Activated CD8-positive, alpha-beta T cell treated with anti-CD3 and anti-CD28 coated beads for 36 hours (primary cell): ENCODE data around the gene RPS6KB1. TPM values are rescaled to one million over a fixed set of nuclear protein-coding genes. Genes with fewer than 3 reads are reported as not detected.
"Not testable (repeated sequence)": the region's sequence is repeated elsewhere in the genome, so short reads cannot be mapped to it uniquely, and the experiment has no call there.

Source experiments
- ATAC-seq: fragments of 200-7000 bp; cut with Tn5 transposase; one replicate; pipeline ENCODE4 v1.10.0; 2021; ENCODE audit warnings: mild to moderate bottlenecking, moderate library complexity
- CTCF ChIA-PET: fragments of 350-600 bp; sonication (Branson Sonifier 250); formaldehyde crosslinking; loops from one replicate; lab custom pipeline; 2021; ENCODE audit warnings: antibody characterized with exemption; lab: Charles Lee
- POLR2A ChIA-PET: fragments of 350-600 bp; sonication (Branson Sonifier 250); formaldehyde crosslinking; loops from one replicate; lab custom pipeline; 2021; ENCODE audit warnings: antibody characterized with exemption; lab: Charles Lee
- DNase-seq: peaks from one replicate; pipeline ENCODE4 v3.0.0-alpha.2; 2020
- H3K27ac Mint-ChIP-seq: one replicate; pipeline ENCODE4 v1.8.0; 2021; ENCODE audit warnings: mild to moderate bottlenecking, mixed read lengths
- H3K27me3 Mint-ChIP-seq: one replicate; pipeline ENCODE4 v1.8.0; 2021; ENCODE audit warnings: mixed read lengths
- H3K36me3 Mint-ChIP-seq: one replicate; pipeline ENCODE4 v1.8.0; 2021; ENCODE audit warnings: low read depth, mixed read lengths
- H3K4me1 Mint-ChIP-seq: one replicate; pipeline ENCODE4 v1.8.0; 2021; ENCODE audit warnings: low read depth, mixed read lengths
- H3K4me3 Mint-ChIP-seq: one replicate; pipeline ENCODE4 v1.8.0; 2021; ENCODE audit warnings: mild to moderate bottlenecking, moderate library complexity, mixed read lengths
- H3K9me3 Mint-ChIP-seq: one replicate; pipeline ENCODE4 v1.8.0; 2021; ENCODE audit warnings: mixed read lengths
- intact Hi-C: fragments of 100-400 bp; cut with micrococcal nuclease; formaldehyde crosslinking; loops from one replicate; pipeline ENCODE4 v1.10.0; 2022
- total RNA-seq, 2 experiments: library from RNA; stranded (reverse); gene quantifications; one replicate each; pipeline ENCODE4 v1.2.3, GENCODE V29; 2021
- TF ChIP-seq, protein P1 (sequence below): fragments of 200-600 bp; IDR thresholded peaks from one replicate; pipeline ENCODE4 v1.8.0; 2022; ENCODE audit warnings: antibody characterized with exemption, mild to moderate bottlenecking

The RPS6KB1 gene
- total RNA-seq, 2 experiments from 2014 or later, result 39.9 to 44.2 TPM

DNA sequence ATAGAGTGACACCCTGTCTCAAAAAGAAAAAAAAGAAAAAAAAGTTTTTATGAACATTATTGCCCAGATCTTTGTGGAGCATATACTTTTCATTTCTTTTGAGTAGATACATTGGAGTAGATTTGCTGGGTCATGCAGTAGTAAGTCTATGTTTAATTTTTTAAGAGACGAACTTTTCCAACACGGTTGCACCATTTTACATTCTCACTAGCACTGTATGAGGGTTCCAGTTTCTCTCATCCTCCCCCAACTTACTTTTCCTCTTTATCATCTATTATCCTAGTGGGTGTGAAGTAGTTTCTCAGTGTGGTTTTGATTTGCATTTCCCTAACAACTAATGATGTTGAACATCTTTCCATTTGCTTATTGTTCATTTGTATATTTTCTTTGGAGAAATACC, 10.5 kb downstream of the RPS6KB1 start:
- H3K9me3 Mint-ChIP-seq, result no peaks in the 10 kb centered on the region
- ATAC-seq (no peak), DNase-seq (no peak)
- ChIA-PET CTCF (interaction anchor here (4.2 kb wide), 1 partner anchor 11 kb away, joined by 15 read pairs; no protein-coding TSS in a partner anchor), POLR2A (interaction anchor here (3.0 kb wide), 1 partner anchor 10 kb away, joined by 10 read pairs; the partner anchor contains the start of gene RPS6KB1)
- H3K4me3 Mint-ChIP-seq, result no peak overlapping the region
- intact Hi-C loops, result no loop called here
- H3K27me3 Mint-ChIP-seq, result no peaks in the 10 kb centered on the region
- H3K27ac Mint-ChIP-seq, result peak overlapping the region; percentile 18
- peaks cover 30% of the 10 kb centered on the region for H3K4me1 Mint-ChIP-seq
- TF ChIP-seq, protein P1, sequence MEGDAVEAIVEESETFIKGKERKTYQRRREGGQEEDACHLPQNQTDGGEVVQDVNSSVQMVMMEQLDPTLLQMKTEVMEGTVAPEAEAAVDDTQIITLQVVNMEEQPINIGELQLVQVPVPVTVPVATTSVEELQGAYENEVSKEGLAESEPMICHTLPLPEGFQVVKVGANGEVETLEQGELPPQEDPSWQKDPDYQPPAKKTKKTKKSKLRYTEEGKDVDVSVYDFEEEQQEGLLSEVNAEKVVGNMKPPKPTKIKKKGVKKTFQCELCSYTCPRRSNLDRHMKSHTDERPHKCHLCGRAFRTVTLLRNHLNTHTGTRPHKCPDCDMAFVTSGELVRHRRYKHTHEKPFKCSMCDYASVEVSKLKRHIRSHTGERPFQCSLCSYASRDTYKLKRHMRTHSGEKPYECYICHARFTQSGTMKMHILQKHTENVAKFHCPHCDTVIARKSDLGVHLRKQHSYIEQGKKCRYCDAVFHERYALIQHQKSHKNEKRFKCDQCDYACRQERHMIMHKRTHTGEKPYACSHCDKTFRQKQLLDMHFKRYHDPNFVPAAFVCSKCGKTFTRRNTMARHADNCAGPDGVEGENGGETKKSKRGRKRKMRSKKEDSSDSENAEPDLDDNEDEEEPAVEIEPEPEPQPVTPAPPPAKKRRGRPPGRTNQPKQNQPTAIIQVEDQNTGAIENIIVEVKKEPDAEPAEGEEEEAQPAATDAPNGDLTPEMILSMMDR, result no peak
- H3K36me3 Mint-ChIP-seq, result peaks cover 20% of the 10 kb centered on the region

DNA sequence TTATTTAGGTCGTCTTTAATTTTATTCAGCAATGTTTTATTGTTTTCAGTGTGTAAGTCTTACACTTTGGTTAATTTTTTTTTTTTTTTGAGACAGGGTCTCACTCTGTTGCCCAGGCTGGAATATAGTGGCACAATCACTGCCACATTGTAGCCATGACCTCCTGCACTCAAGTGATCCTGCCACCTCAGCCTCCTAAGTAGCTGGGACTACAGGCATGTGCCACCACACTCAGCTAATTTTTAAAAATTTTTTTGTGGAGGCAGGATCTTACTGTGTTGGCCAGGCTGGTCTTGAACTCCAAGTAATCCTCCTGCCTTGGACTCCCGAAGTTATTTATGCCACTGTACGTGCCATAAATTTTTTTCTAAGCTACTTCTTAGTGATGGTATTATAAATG, 14.5 kb downstream of the RPS6KB1 start:
- H3K27ac Mint-ChIP-seq, result no peak overlapping the region
- intact Hi-C loops, result no loop called here
- no peaks in the 10 kb centered on the region for H3K9me3 Mint-ChIP-seq
- H3K4me1 Mint-ChIP-seq, result peaks cover 17% of the 10 kb centered on the region
- peaks cover 21% of the 10 kb centered on the region for H3K36me3 Mint-ChIP-seq
- no peak overlapping the region for H3K4me3 Mint-ChIP-seq
- ChIA-PET CTCF (interaction anchor here (0.7 to 4.2 kb wide), 2 partner anchors 7 to 292 kb away, joined by 3 to 15 read pairs; no protein-coding TSS in a partner anchor), POLR2A (no interaction called here)
- DNase-seq (no peak), ATAC-seq (no peak)
- TF ChIP-seq, protein P1, result no peak
- H3K27me3 Mint-ChIP-seq, result no peaks in the 10 kb centered on the region

DNA sequence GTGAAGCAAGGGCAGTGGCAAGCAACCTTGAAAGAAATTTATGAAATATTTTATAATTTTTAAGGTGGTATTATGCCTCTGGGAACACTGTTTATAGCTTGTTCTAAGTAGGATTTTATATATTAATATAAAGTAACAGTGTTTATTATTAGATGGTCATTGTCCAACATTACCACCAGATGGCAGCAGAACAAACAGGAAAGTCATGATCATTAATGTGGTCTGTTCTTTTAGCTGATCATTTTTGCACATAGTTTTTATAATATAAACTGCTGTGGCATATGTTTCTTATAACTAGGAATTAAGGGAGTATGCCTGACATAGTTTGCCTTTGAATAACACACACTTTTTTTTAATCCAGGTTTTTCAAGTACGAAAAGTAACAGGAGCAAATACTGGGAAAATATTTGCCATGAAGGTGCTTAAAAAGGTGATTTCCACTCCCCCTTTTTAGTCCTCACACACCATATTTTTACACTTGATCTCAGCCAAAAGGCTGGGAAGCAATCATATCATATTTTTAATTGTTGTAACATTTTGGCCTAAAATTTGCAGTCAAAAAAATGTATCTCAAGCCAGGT, 21.4 kb downstream of the RPS6KB1 start:
- ChIA-PET CTCF (interaction anchor here (0.9 to 3.7 kb wide), 24 partner anchors 9 to 207 kb away, joined by 3 to 29 read pairs (median 4); partner anchors contain the start of genes PTRH2, RNFT1, RPS6KB1 and TUBD1), POLR2A (interaction anchor here (1.1 to 1.6 kb wide), 2 partner anchors 10 to 126 kb away, joined by 3 to 4 read pairs; no protein-coding TSS in a partner anchor)
- Mint-ChIP-seq H3K27ac (no peak overlapping the region), H3K27me3 (no peaks in the 10 kb centered on the region), H3K9me3 (no peaks in the 10 kb centered on the region), H3K36me3 (peaks cover 36% of the 10 kb centered on the region), H3K4me1 (no peaks in the 10 kb centered on the region), H3K4me3 (no peak overlapping the region)
- intact Hi-C loops, result no loop called here
- DNase-seq (no peak), ATAC-seq (no peak)
- TF ChIP-seq, protein P1, result peak; percentile 69

DNA sequence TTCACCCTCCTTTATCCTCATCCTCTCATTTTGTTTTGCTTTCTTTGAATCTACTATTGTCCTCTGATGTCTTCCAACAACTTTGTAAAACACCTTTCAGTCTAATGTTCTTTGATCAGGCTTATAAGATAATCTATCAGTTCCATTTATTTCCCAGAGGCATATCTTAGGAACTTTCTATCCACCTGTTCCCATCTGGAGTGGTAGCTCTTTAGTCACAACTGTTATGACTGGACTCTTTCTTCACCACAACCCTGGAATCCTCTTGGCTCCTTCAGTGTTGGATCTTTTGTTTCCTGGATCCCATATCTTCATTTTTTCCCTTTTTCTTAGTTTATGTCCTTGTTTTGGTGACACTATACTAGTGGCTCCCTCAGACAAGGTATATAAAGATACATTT, 23.5 kb downstream of the RPS6KB1 start:
- H3K36me3 Mint-ChIP-seq, result peaks cover 41% of the 10 kb centered on the region
- ATAC-seq, result no peak
- no peaks in the 10 kb centered on the region for H3K4me1 Mint-ChIP-seq
- no peak for DNase-seq
- ChIA-PET POLR2A (no interaction called here), CTCF (interaction anchor here (1.1 to 1.8 kb wide), 2 partner anchors 18 to 121 kb away, joined by 3 to 4 read pairs; no protein-coding TSS in a partner anchor)
- H3K27me3 Mint-ChIP-seq, result no peaks in the 10 kb centered on the region
- H3K9me3 Mint-ChIP-seq, result no peaks in the 10 kb centered on the region
- no peak overlapping the region for H3K4me3 Mint-ChIP-seq
- intact Hi-C loops, result no loop called here
- TF ChIP-seq, protein P1, result no peak
- no peak overlapping the region for H3K27ac Mint-ChIP-seq

DNA sequence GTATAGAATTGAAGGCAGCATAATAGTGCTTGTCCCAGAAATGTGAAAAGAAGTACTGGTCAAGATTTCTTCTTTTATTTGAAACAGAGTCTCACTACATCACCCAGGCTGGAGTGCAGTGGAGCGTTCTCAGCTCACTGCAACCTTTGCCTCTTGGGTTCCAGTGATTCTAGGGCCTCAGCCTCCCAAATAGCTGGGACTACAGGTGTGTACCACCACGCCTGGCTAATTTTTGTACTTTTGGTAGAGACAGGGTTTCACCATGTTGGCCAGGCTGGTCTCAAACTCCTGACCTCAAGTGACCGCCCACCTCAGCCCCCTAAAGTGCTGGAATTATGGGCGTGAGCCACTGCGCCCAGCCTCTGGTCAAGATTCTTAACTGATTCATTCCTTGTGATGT, 27.7 kb downstream of the RPS6KB1 start:
- intact Hi-C loops, POLR2A ChIA-PET, DNase-seq, ATAC-seq, H3K4me1 Mint-ChIP-seq, H3K27ac Mint-ChIP-seq, H3K4me3 Mint-ChIP-seq, H3K9me3 Mint-ChIP-seq, H3K27me3 Mint-ChIP-seq: not testable (repeated sequence)
- CTCF ChIA-PET, result interaction anchor here (1.4 kb wide), 1 partner anchor 173 kb away, joined by 3 read pairs; no protein-coding TSS in a partner anchor
- H3K36me3 Mint-ChIP-seq, result peaks cover 31% of the 10 kb centered on the region

DNA sequence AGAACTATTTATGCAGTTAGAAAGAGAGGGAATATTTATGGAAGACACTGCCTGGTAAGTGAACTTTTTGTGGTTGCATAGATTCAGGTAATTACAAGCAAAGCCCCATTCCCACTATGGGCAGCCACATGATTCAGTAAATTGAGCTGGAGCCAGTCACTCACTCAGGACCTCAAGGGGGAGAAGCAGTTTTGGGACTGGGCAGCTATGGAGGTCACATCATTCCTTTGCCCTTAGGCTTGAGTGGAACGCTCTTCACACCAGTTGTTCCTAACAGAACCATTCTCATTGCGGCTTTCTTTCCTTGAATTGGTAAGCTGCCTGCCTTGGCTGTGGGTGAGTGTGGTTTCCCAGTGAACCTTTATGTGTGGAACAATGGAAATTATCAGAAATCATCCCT, 37.2 kb downstream of the RPS6KB1 start:
- DNase-seq, intact Hi-C loops, ATAC-seq, H3K9me3 Mint-ChIP-seq, H3K4me1 Mint-ChIP-seq, H3K27ac Mint-ChIP-seq, H3K4me3 Mint-ChIP-seq, H3K27me3 Mint-ChIP-seq: not testable (repeated sequence)
- peaks cover 41% of the 10 kb centered on the region for H3K36me3 Mint-ChIP-seq
- CTCF ChIA-PET, result interaction anchor here (0.9 kb wide), 1 partner anchor 28 kb away, joined by 3 read pairs; no protein-coding TSS in a partner anchor
- POLR2A ChIA-PET, result interaction anchor here (0.7 kb wide), 1 partner anchor 227 kb away, joined by 3 read pairs; no protein-coding TSS in a partner anchor

DNA sequence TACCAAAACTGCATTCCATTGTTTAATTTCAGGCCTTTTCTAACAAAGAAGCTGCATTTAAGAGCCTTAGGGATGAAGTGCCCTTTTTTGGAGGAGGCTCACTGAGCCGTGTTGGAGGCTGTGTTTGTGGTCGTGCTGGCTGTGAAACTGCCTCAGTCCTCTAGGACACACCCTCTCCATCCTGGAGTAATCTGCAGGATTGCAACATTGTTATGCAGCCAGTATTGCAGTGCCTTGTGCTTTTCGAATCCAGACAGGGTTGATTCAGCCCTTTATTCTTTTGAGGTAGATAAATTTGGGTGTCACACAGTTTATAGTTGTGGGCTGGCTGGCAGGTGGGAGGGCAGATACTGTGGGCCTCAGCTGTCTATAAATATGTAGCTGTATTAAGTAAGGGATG, 37.8 kb downstream of the RPS6KB1 start:
- intact Hi-C loops, CTCF ChIA-PET: not testable (repeated sequence)
- H3K36me3 Mint-ChIP-seq, result peaks cover 41% of the 10 kb centered on the region

DNA sequence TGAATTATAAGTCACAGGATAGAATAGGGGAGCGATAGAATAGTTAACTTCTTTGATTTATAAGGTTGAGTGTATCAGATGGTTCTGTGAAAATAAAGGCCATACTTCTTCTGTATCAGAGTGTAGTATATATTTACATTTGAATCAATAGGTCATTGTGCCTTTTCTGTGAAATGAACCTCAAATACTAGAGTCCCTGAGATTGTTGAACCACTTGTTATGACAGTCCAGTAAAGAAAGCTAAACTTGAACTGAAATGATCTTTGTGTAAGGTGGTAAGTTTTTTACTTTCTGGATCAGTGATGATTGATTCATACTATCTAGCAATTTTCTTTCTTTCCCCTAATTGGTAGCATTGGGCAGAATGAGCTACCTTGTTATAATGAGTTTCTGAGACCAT, 40.4 kb downstream of the RPS6KB1 start:
- intact Hi-C loops, result not testable (repeated sequence)
- peak overlapping the region; percentile 45 for H3K27ac Mint-ChIP-seq

More for the DNA sequence above, 37.8 kb downstream of the RPS6KB1 start:
- H3K4me1 Mint-ChIP-seq, POLR2A ChIA-PET, DNase-seq, ATAC-seq, H3K27me3 Mint-ChIP-seq, H3K9me3 Mint-ChIP-seq, H3K4me3 Mint-ChIP-seq: not testable (repeated sequence)
- peak overlapping the region; percentile 34 for H3K27ac Mint-ChIP-seq

More for the DNA sequence above, 40.4 kb downstream of the RPS6KB1 start:
- H3K27me3 Mint-ChIP-seq, H3K4me1 Mint-ChIP-seq, DNase-seq, ATAC-seq, POLR2A ChIA-PET, H3K4me3 Mint-ChIP-seq, H3K9me3 Mint-ChIP-seq: not testable (repeated sequence)
- peaks cover 54% of the 10 kb centered on the region for H3K36me3 Mint-ChIP-seq
- CTCF ChIA-PET, result interaction anchor here (1.2 to 1.9 kb wide), 2 partner anchors 17 to 103 kb away, joined by 3 to 5 read pairs; no protein-coding TSS in a partner anchor
